CD14-positive monocyte (primary cell): ENCODE data around the gene MAML3. TPM values are rescaled to one million over a fixed set of nuclear protein-coding genes. Genes with fewer than 3 reads are reported as not detected.

Source experiments
- DNase-seq, 3 donors: peaks; one replicate each; pipeline ENCODE4 v3.0.0-alpha.2; 2011 to 2022
- H2AFZ ChIP-seq: 2 replicates; pipeline ENCODE4 v1.6.0; 2012; ENCODE audit warnings: mild to moderate bottlenecking, low read depth, low read length, inconsistent platforms; ENCODE audit not compliant: insufficient read depth, poor library complexity, severe bottlenecking
- H3K27ac ChIP-seq, 2 donors: 1 replicate in 1 of 2; 2 replicates in 1 of 2; pipeline ENCODE4 v1.5.1; 2012 to 2013; ENCODE audit warnings: low read length in 2 of 2, control low read depth in 1 of 2, inconsistent platforms in 1 of 2, low read depth in 1 of 2, mild to moderate bottlenecking in 1 of 2
- H3K27me3 ChIP-seq, 2 donors: one replicate each; pipeline versions ENCODE4 v1.6.0 to v1.6.1; 2011 to 2013; ENCODE audit warnings: low read length in 2 of 2; ENCODE audit not compliant: control insufficient read depth in 2 of 2, insufficient read depth in 2 of 2
- H3K36me3 ChIP-seq, 2 donors: replicated peaks in 1 of 2; 1 replicate in 1 of 2; 2 replicates in 1 of 2; pipeline versions ENCODE4 v1.5.1 to v1.6.1; 2012 to 2013; ENCODE audit warnings: low read length in 2 of 2, control low read depth in 1 of 2, inconsistent platforms in 1 of 2, mild to moderate bottlenecking in 1 of 2; ENCODE audit not compliant: insufficient read depth in 2 of 2, control insufficient read depth in 1 of 2
- H3K4me1 ChIP-seq, 2 donors: 1 replicate in 1 of 2; 2 replicates in 1 of 2; pipeline versions ENCODE4 v1.5.1 to v1.6.1; 2012 to 2013; ENCODE audit warnings: low read length in 2 of 2, control low read depth in 1 of 2, inconsistent platforms in 1 of 2, mild to moderate bottlenecking in 1 of 2, moderate library complexity in 1 of 2; ENCODE audit not compliant: insufficient read depth in 2 of 2, control insufficient read depth in 1 of 2
- H3K4me2 ChIP-seq: replicated peaks from 2 replicates; pipeline ENCODE3; 2012; ENCODE audit warnings: low read length, moderate library complexity, mild to moderate bottlenecking; ENCODE audit not compliant: poor library complexity, severe bottlenecking; ENCODE audit errors: extremely low read depth
- H3K4me3 ChIP-seq, 3 experiments: fragments of 200-600 bp in 1 of 3; sonication (generic) in 1 of 3; replicated peaks in 1 of 3; 1 replicate in 2 of 3; 2 replicates in 1 of 3; pipeline ENCODE4 v1.5.1; 2011 to 2013; ENCODE audit warnings: low read length in 3 of 3, mild to moderate bottlenecking in 3 of 3, control low read depth in 2 of 3, low read depth in 2 of 3, inconsistent platforms in 1 of 3, moderate library complexity in 1 of 3
- H3K79me2 ChIP-seq: 2 replicates; pipeline ENCODE4 v1.6.0; 2012; ENCODE audit warnings: mild to moderate bottlenecking, control low read depth, inconsistent platforms, low read length, moderate library complexity; ENCODE audit not compliant: insufficient read depth
- H3K9ac ChIP-seq: 2 replicates; pipeline ENCODE4 v1.6.0; 2017; ENCODE audit warnings: low read length, mild to moderate bottlenecking; ENCODE audit not compliant: insufficient read depth, poor library complexity, severe bottlenecking
- H3K9me3 ChIP-seq, 2 donors: replicated peaks in 1 of 2; 1 replicate in 1 of 2; 2 replicates in 1 of 2; pipeline versions ENCODE4 v1.5.1 to v1.6.1; 2012 to 2013; ENCODE audit warnings: low read length in 2 of 2, control low read depth in 1 of 2; ENCODE audit not compliant: control insufficient read depth in 1 of 2, insufficient read depth in 1 of 2
- H4K20me1 ChIP-seq: 2 replicates; pipeline ENCODE4 v1.6.0; 2012; ENCODE audit warnings: mild to moderate bottlenecking, low read length, control low read depth, moderate library complexity; ENCODE audit not compliant: insufficient read depth
- H3K27ac Mint-ChIP-seq, 7 donors: one replicate each; pipeline ENCODE4 v1.8.0; 2020; ENCODE audit warnings: mild to moderate bottlenecking in 7 of 7, mixed read lengths in 7 of 7, moderate library complexity in 6 of 7, inconsistent platforms in 2 of 7
- H3K27me3 Mint-ChIP-seq, 3 donors: one replicate each; pipeline ENCODE4 v1.8.0; 2021 to 2022; ENCODE audit warnings: low read depth in 3 of 3, mild to moderate bottlenecking in 3 of 3, mixed read lengths in 3 of 3, moderate library complexity in 3 of 3, inconsistent platforms in 1 of 3
- H3K36me3 Mint-ChIP-seq, 2 donors: one replicate each; pipeline ENCODE4 v1.8.0; 2020; ENCODE audit warnings: mixed read lengths in 2 of 2, inconsistent platforms in 1 of 2, mild to moderate bottlenecking in 1 of 2
- H3K4me1 Mint-ChIP-seq: one replicate; pipeline ENCODE4 v1.8.0; 2020; ENCODE audit warnings: mild to moderate bottlenecking, mixed read lengths
- H3K4me3 Mint-ChIP-seq, 2 donors: one replicate each; pipeline ENCODE4 v1.8.0; 2020; ENCODE audit warnings: mild to moderate bottlenecking in 2 of 2, mixed read lengths in 2 of 2, moderate library complexity in 1 of 2
- H3K9me3 Mint-ChIP-seq, 7 donors: one replicate each; pipeline ENCODE4 v1.8.0; 2020 to 2022; ENCODE audit warnings: mixed read lengths in 7 of 7, mild to moderate bottlenecking in 6 of 7, moderate library complexity in 6 of 7, inconsistent platforms in 2 of 7
- WGBS: methylation state at CpG from one replicate; pipeline ENCODE4 v1.1.5; 2013; ENCODE audit warnings: missing lambda C conversion rate; ENCODE audit not compliant: insufficient coverage; 5-methylcytosine and 5-hydroxymethylcytosine counted together
- intact Hi-C, 2 donors: fragments of 100-400 bp; cut with micrococcal nuclease; formaldehyde crosslinking; loops; one replicate each; pipeline versions ENCODE4 v1.15.0 to v1.15.1; 2023
- polyA plus RNA-seq, 3 donors: library from polyadenylated mRNA; depleted of rRNA in 1 of 3; unstranded in 2 of 3; stranded (reverse) in 1 of 3; fragments of 300-500 nt in 2 of 3; fragments of >200 nt in 1 of 3; fragmentation: Illumina TruSeq in 2 of 3; gene quantifications; 1 replicate in 2 of 3; 2 replicates in 1 of 3; pipeline ENCODE4 v1.2.3, GENCODE V29; 2012 to 2021
- TF ChIP-seq, protein P1 (sequence below): fragments of 200-600 bp; IDR thresholded peaks from one replicate; pipeline ENCODE4 v1.8.0; 2022; ENCODE audit warnings: antibody characterized with exemption, mild to moderate bottlenecking

The MAML3 gene
- polyA plus RNA-seq, 3 donors, result 1.5 to 6.5 (median 2.3) TPM

DNA sequence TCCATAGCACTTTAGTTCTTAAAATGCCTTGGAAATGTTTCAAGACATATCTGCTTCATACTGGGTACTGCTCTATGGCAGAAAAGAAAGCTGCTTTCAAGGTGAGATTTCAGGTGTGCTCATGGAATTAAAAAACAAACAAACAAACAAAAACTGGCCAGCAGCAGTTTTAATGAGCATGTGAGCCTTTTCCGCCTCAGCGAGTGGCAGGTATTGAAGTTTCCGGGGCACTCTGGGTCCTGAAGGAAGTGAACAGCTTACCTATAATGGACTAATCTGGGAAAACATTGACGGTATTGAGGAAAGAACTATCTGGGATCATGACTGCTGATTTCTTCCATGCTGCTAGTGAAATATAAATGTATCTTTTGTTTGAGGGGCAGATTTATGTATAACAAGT is 194.6 kb downstream of the MAML3 start:
- Mint-ChIP-seq H3K27ac (no peak overlapping the region), H3K27me3 (no peaks in the 10 kb centered on the region), H3K9me3 (no peaks in the 10 kb centered on the region), H3K4me3 (no peak overlapping the region), H3K4me1 (peaks cover 25% of the 10 kb centered on the region), H3K36me3 (no peaks in the 10 kb centered on the region)
- no peaks in the 10 kb centered on the region for H3K36me3 ChIP-seq
- WGBS, result 100% methylated on average over 3 of the region's 4 CpGs
- no peak overlapping the region for H3K4me3 ChIP-seq
- DNase-seq, result no peak
- H3K27me3 ChIP-seq, result no peaks in the 10 kb centered on the region
- H3K79me2 ChIP-seq, result peaks cover 13% of the 10 kb centered on the region
- H3K4me1 ChIP-seq, result peaks cover 8 to 14% of the 10 kb centered on the region in 2 donors
- no peak overlapping the region for H3K27ac ChIP-seq
- H2AFZ ChIP-seq, result no peak overlapping the region
- intact Hi-C loops, result no loop called here
- H3K9ac ChIP-seq, result no peak overlapping the region
- TF ChIP-seq, protein P1, sequence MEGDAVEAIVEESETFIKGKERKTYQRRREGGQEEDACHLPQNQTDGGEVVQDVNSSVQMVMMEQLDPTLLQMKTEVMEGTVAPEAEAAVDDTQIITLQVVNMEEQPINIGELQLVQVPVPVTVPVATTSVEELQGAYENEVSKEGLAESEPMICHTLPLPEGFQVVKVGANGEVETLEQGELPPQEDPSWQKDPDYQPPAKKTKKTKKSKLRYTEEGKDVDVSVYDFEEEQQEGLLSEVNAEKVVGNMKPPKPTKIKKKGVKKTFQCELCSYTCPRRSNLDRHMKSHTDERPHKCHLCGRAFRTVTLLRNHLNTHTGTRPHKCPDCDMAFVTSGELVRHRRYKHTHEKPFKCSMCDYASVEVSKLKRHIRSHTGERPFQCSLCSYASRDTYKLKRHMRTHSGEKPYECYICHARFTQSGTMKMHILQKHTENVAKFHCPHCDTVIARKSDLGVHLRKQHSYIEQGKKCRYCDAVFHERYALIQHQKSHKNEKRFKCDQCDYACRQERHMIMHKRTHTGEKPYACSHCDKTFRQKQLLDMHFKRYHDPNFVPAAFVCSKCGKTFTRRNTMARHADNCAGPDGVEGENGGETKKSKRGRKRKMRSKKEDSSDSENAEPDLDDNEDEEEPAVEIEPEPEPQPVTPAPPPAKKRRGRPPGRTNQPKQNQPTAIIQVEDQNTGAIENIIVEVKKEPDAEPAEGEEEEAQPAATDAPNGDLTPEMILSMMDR, result no peak
- H3K9me3 ChIP-seq, result no peaks in the 10 kb centered on the region
- H4K20me1 ChIP-seq, result no peaks in the 10 kb centered on the region
- H3K4me2 ChIP-seq, result no peak overlapping the region

DNA sequence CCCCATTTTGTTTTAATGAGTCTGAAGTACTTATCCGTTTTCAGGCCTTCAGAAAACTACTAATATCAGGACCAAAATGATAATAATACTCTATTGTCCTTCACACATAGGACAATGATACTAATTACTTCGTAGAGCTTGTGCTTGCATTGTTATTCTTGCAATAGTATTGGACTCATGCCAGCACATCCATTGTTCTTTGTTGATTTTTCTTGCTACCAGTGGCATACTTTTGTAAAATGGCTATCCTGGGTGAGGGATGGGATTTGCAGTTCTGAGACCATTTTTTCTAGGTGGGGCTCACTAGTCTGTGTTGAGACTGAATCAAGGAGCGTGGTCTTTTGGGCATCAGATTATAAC is 195.3 kb downstream of the MAML3 start:
- H3K9me3 Mint-ChIP-seq, result no peaks in the 10 kb centered on the region
- H3K27ac Mint-ChIP-seq, result no peak overlapping the region
- no peaks in the 10 kb centered on the region for H4K20me1 ChIP-seq
- H2AFZ ChIP-seq, result no peak overlapping the region
- H3K79me2 ChIP-seq, result peaks cover 11% of the 10 kb centered on the region
- no CpG with 5 or more reads among the region's 3 CpGs for WGBS
- H3K27me3 Mint-ChIP-seq, result no peaks in the 10 kb centered on the region
- no peaks in the 10 kb centered on the region for H3K36me3 Mint-ChIP-seq
- H3K27ac ChIP-seq, result no peak overlapping the region
- no peaks in the 10 kb centered on the region for H3K36me3 ChIP-seq
- H3K4me3 Mint-ChIP-seq, result no peak overlapping the region
- H3K4me1 ChIP-seq, result peaks cover 4 to 9% of the 10 kb centered on the region in 2 donors
- peaks cover 22% of the 10 kb centered on the region for H3K4me1 Mint-ChIP-seq
- no peak overlapping the region for H3K4me2 ChIP-seq
- H3K4me3 ChIP-seq, result no peak overlapping the region
- DNase-seq, result no peak
- H3K9me3 ChIP-seq, result no peaks in the 10 kb centered on the region
- intact Hi-C loops, result no loop called here
- no peaks in the 10 kb centered on the region for H3K27me3 ChIP-seq
- H3K9ac ChIP-seq, result no peak overlapping the region
- TF ChIP-seq, protein P1, result no peak
